Esophagus mucosa (tissue), 1 donor: ENCODE measurements around the gene NMS. TPM values are rescaled to one million over a fixed set of nuclear protein-coding genes. Genes with fewer than 3 reads are reported as not detected.

Experiments
- ATAC-seq: fragments of 200-7000 bp; cut with Tn5 transposase; one replicate; pipeline ENCODE4 v1.9.1; 2020
- total RNA-seq: library from RNA; stranded (reverse); gene quantifications from one replicate; pipeline ENCODE4 v1.2.4, GENCODE V29; 2023
- donor health status: DM: yes; HTN: yes; CAD: no.

The NMS gene
- total RNA-seq, 1 donor from 2014 or later, result not detected

- ATAC-seq, result no peak
Observed at GRCh38 chr2:100485396-100485795, 15.1 kb downstream of the NMS start.

GRCh38 chr2:100494712-100495111 is 24.4 kb downstream of the NMS start:
- ATAC-seq, result no peak

GRCh38 chr2:100502782-100503181 is 32.5 kb downstream of the NMS start:
- ATAC-seq, result no peak

GRCh38 chr2:100504542-100504941 is 34.3 kb downstream of the NMS start:
- ATAC-seq, result no peak

- no peak for ATAC-seq
Observed at GRCh38 chr2:100509066-100509465, 38.8 kb downstream of the NMS start.

GRCh38 chr2:100513650-100514049 is 43.4 kb downstream of the NMS start:
- ATAC-seq, result no peak

- ATAC-seq, result no peak
Observed at GRCh38 chr2:100517556-100517955, 47.3 kb downstream of the NMS start.

GRCh38 chr2:100518801-100519200 is 48.5 kb downstream of the NMS start:
- no peak for ATAC-seq

GRCh38 chr2:100520224-100520623 is 49.9 kb downstream of the NMS start:
- ATAC-seq, result no peak

GRCh38 chr2:100522430-100522829 is 52.1 kb downstream of the NMS start:
- ATAC-seq, result no peak

- ATAC-seq, result no peak
Observed at GRCh38 chr2:100524331-100524730, 54.0 kb downstream of the NMS start.

GRCh38 chr2:100526868-100527267 is 56.6 kb downstream of the NMS start:
- no peak for ATAC-seq

GRCh38 chr2:100527440-100528015 is 57.2 kb downstream of the NMS start:
- ATAC-seq, result no peak

- ATAC-seq, result no peak
Observed at GRCh38 chr2:100529176-100529575, 58.9 kb downstream of the NMS start.

- ATAC-seq, result no peak
Observed at GRCh38 chr2:100529900-100530299, 59.6 kb downstream of the NMS start.

Other genes with a start within 250 kb of the NMS start
- 0.48 TPM for gene LONRF2, start 148.0 kb upstream of the NMS start, total RNA-seq
- 0.88 TPM for gene CHST10, start 52.8 kb upstream of the NMS start, total RNA-seq
- gene PDCL3, start 92.5 kb downstream of the NMS start, total RNA-seq, result 24.4 TPM